ENCODE results near the gene FLNA.

Gene FLNA

DNA sequence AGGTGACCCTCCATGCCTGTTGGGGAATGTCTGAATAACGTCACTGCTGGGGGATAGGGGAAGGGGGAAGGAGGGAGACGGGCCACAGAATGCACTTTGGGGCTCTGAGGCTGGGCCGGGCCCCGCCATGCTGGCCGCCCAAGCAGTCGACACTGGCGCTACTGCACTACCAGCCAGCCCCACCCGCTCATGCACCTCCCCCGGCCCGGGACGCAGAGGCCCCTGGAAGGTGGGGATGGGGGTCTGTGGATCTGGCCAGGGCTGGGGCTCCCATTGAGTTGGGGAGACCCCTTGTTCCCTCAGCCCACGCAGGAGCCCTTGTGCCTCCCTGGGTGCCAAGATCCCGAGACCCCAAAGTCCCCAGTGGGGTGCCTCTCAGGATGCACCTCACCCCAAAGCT, 17.8 kb downstream of the FLNA start:
- Histone ChIP-seq H3K36me3 (ENCODE audit: low read depth) (peaks cover 97% of the 10 kb centered on the region), H3K4me1 (ENCODE audit: insufficient read depth, poor library complexity, severe bottlenecking) (no peaks in the 10 kb centered on the region), H3K9me3 (ENCODE audit: severe bottlenecking) (no peaks in the 10 kb centered on the region), H3K4me3 (ENCODE audit: severe bottlenecking) (no peak overlapping the region), H3K27ac (ENCODE audit: poor library complexity, severe bottlenecking) (no peak overlapping the region), H3K27me3 (ENCODE audit: insufficient read depth, poor library complexity, severe bottlenecking) (no peaks in the 10 kb centered on the region)
- ATAC-seq (ENCODE audit: low read depth): no peak
- TF ChIP-seq, protein P1, sequence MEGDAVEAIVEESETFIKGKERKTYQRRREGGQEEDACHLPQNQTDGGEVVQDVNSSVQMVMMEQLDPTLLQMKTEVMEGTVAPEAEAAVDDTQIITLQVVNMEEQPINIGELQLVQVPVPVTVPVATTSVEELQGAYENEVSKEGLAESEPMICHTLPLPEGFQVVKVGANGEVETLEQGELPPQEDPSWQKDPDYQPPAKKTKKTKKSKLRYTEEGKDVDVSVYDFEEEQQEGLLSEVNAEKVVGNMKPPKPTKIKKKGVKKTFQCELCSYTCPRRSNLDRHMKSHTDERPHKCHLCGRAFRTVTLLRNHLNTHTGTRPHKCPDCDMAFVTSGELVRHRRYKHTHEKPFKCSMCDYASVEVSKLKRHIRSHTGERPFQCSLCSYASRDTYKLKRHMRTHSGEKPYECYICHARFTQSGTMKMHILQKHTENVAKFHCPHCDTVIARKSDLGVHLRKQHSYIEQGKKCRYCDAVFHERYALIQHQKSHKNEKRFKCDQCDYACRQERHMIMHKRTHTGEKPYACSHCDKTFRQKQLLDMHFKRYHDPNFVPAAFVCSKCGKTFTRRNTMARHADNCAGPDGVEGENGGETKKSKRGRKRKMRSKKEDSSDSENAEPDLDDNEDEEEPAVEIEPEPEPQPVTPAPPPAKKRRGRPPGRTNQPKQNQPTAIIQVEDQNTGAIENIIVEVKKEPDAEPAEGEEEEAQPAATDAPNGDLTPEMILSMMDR (IDR thresholded peaks at IDR 0.05; ENCODE audit: poor library complexity, severe bottlenecking): no peak
- no peak for DNase-seq (ENCODE audit: low spot score)

DNA sequence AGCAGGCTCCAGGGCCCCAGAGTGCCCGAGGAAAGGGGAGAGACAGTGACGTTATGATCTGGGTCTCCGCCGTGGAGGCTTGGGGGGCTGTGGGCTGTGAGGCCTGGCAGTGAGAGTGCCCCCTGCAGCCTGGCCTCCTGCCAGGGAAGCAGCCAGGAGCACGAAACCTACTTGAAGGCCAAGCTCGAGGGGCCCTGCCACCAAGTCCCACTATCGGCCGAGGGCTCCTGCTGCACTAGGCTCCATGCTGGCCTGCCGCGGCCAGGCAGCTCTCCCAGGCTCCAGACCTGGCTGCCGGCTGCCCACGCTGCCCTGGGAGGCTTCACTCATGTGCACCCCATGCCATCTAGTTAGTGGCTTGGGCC, 18.7 kb downstream of the FLNA start:
- DNase-seq (ENCODE audit: low spot score) (no peak), ATAC-seq (ENCODE audit: low read depth) (no peak)
- Histone ChIP-seq H3K36me3 (ENCODE audit: low read depth) (peaks cover 99% of the 10 kb centered on the region), H3K4me3 (ENCODE audit: severe bottlenecking) (no peak overlapping the region), H3K9me3 (ENCODE audit: severe bottlenecking) (no peaks in the 10 kb centered on the region), H3K27me3 (ENCODE audit: insufficient read depth, poor library complexity, severe bottlenecking) (no peaks in the 10 kb centered on the region), H3K27ac (ENCODE audit: poor library complexity, severe bottlenecking) (no peak overlapping the region), H3K4me1 (ENCODE audit: insufficient read depth, poor library complexity, severe bottlenecking) (no peaks in the 10 kb centered on the region)
- TF ChIP-seq, protein P1 (IDR thresholded peaks at IDR 0.05; ENCODE audit: poor library complexity, severe bottlenecking): no peak

DNA sequence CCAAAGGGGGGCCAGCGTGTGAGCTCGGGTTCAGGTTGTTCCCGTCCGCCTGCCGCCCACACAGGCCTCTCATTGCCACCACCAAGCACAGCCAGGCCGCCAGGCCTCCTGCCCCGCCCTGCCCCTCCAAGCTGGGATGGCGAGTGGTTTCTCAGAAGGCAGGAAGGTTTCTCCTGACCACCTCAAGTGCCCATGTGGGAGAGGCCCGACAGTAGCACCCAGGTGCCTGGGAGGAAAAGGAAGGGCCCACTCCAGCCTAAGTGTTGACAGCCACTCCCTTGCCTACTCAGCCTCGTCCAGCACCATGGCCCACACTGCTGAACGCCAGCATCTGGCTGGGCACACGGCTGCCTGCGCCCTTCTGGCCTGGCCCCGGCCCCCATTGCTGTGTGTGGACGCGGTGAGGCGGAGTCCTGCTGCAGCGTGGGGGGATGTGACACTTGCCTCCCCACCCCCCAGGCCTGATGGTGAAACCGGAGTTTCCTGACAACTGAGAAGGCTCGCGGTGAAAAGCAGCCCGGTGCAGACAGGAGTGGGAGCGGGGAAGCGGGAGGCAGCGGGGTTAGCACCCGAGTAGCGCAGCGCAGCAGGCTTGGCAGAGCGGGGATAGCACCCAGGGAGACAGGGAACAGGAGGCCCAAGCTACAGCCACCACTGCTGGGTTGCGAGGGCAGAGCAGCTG, 19.2 kb downstream of the FLNA start:
- TF ChIP-seq, protein P1 (IDR thresholded peaks at IDR 0.05; ENCODE audit: poor library complexity, severe bottlenecking): no peak
- Histone ChIP-seq H3K4me3 (ENCODE audit: severe bottlenecking) (no peak overlapping the region), H3K36me3 (ENCODE audit: low read depth) (peaks cover 99% of the 10 kb centered on the region), H3K27ac (ENCODE audit: poor library complexity, severe bottlenecking) (no peak overlapping the region), H3K4me1 (ENCODE audit: insufficient read depth, poor library complexity, severe bottlenecking) (no peaks in the 10 kb centered on the region), H3K9me3 (ENCODE audit: severe bottlenecking) (no peaks in the 10 kb centered on the region), H3K27me3 (ENCODE audit: insufficient read depth, poor library complexity, severe bottlenecking) (no peaks in the 10 kb centered on the region)
- DNase-seq (ENCODE audit: low spot score) (no peak), ATAC-seq (ENCODE audit: low read depth) (no peak)

DNA sequence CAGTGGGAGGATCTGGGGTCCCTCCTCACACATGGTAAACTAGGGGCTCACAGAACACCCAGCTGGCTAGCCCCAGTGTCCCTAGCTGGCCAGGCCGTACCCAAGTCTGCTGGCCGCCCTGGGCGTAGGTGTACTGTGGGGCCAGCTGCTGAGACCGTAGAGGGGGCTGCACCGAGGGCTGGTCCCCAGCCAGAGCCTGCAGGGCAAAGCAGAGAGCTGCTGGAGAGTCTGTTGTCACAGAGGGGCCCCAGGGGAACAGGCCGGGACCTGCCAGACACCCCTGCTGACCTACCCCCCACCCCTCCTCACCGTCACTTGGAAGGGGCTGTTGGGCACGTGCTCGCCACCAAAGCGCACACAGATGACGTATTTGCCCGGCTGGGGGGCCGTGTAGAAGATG, 19.9 kb downstream of the FLNA start:
- no peaks in the 10 kb centered on the region for H3K27me3 ChIP-seq (ENCODE audit: insufficient read depth, poor library complexity, severe bottlenecking)
- TF ChIP-seq, protein P1 (IDR thresholded peaks at IDR 0.05; ENCODE audit: poor library complexity, severe bottlenecking): no peak
- no peaks in the 10 kb centered on the region for H3K9me3 ChIP-seq (ENCODE audit: severe bottlenecking)
- no peak for ATAC-seq (ENCODE audit: low read depth)
- H3K4me1 ChIP-seq (ENCODE audit: insufficient read depth, poor library complexity, severe bottlenecking): no peaks in the 10 kb centered on the region
- no peak overlapping the region for H3K27ac ChIP-seq (ENCODE audit: poor library complexity, severe bottlenecking)
- DNase-seq (ENCODE audit: low spot score): no peak
- no peak overlapping the region for H3K4me3 ChIP-seq (ENCODE audit: severe bottlenecking)
- peaks cover 99% of the 10 kb centered on the region for H3K36me3 ChIP-seq (ENCODE audit: low read depth)

DNA sequence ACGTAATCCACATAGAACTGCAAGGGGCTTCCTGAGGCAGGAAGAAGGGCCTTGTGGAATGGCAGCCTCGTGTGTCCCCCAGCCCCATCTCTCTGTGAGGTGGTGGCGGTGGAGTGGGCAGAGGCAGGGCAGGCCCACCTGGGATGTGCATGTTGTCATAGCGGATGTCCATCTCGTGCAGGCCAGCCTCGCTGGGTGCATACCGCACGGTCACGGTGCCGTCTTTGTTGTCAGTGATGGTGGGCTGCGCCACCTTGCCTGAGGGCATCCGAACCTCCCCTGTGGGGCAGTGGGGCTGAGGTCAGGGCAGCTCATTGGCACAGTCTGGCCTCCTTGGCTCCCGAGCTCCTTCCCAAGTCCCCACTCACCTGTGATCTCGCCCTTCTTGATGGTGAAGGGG, 20.4 kb downstream of the FLNA start:
- peaks cover 99% of the 10 kb centered on the region for H3K36me3 ChIP-seq (ENCODE audit: low read depth)
- no peaks in the 10 kb centered on the region for H3K4me1 ChIP-seq (ENCODE audit: insufficient read depth, poor library complexity, severe bottlenecking)
- H3K4me3 ChIP-seq (ENCODE audit: severe bottlenecking): no peak overlapping the region
- no peaks in the 10 kb centered on the region for H3K9me3 ChIP-seq (ENCODE audit: severe bottlenecking)
- no peaks in the 10 kb centered on the region for H3K27me3 ChIP-seq (ENCODE audit: insufficient read depth, poor library complexity, severe bottlenecking)
- no peak overlapping the region for H3K27ac ChIP-seq (ENCODE audit: poor library complexity, severe bottlenecking)
- no peak for DNase-seq (ENCODE audit: low spot score)
- ATAC-seq (ENCODE audit: low read depth): no peak
- TF ChIP-seq, protein P1 (IDR thresholded peaks at IDR 0.05; ENCODE audit: poor library complexity, severe bottlenecking): no peak
